Measurements from ENCODE around the gene NUP93. TPM values are rescaled to one million over a fixed set of nuclear protein-coding genes. Genes with fewer than 3 reads are reported as not detected.

The NUP93 gene
- total and polyA plus RNA-seq, 2 of the 8 experiments (the other 6 are each of a cell fraction or from before 2014, with no cell fraction given): 147 to 201 TPM

- TF ChIP-seq TAF1 (IDR thresholded peaks at IDR 0.05; ENCODE audit: low read depth, low read length): no peak
These were observed 132.8 kb downstream of the NUP93 start (continued) for GRCh38 chr16:56862776-56863175.

Measured in H1 (cell line).